Tibial nerve (tissue), 4 donors: Measurements from ENCODE around the gene PRKAG3. TPM values are rescaled to one million over a fixed set of nuclear protein-coding genes. Genes with fewer than 3 reads are reported as not detected.

ENCODE experiments used
- total RNA-seq, 4 donors: library from RNA; depleted of rRNA; stranded (reverse); fragments of >200 nt; gene quantifications; one replicate each; pipeline ENCODE4 v1.1.0, GENCODE V29; 2016

Gene PRKAG3
- total RNA-seq, 4 donors from 2014 or later = not detected

Other genes starting within 250 kb of the PRKAG3 start
- 10 to 100 TPM in 3 of 4 donors, 1 to 10 TPM in 1; 9.2 to 20.1 (median 13.4) TPM for gene PLCD4, start 223.9 kb downstream of the PRKAG3 start, total RNA-seq
- gene ZNF142, start 172.2 kb downstream of the PRKAG3 start, total RNA-seq = 10 to 100 TPM; 24.7 to 31.7 (median 26.6) TPM
- gene BCS1L, start 172.1 kb downstream of the PRKAG3 start, total RNA-seq = 10 to 100 TPM; 28.2 to 45.2 (median 38.0) TPM
- gene RNF25, start 159.8 kb downstream of the PRKAG3 start, total RNA-seq = 10 to 100 TPM; 13.5 to 57.0 (median 19.5) TPM
- gene STK36, start 159.7 kb downstream of the PRKAG3 start, total RNA-seq = 10 to 100 TPM; 63.9 to 71.4 (median 67.6) TPM
- 10 to 100 TPM; 15.3 to 49.6 (median 38.4) TPM for gene TTLL4, start 121.0 kb downstream of the PRKAG3 start, total RNA-seq
- 10 to 100 TPM; 57.6 to 92.4 (median 78.9) TPM for gene CYP27A1, start 49.7 kb downstream of the PRKAG3 start, total RNA-seq
- gene WNT6, start 28.0 kb upstream of the PRKAG3 start, total RNA-seq = 10 to 100 TPM; 26.1 to 81.5 (median 48.2) TPM
- 1 to 10 TPM in 1 of 4 donors, under 1 TPM in 2, not detected in 1; 0.21 to 1.3 (median 0.39) TPM for gene WNT10A, start 49.0 kb upstream of the PRKAG3 start, total RNA-seq
- not detected for gene CDK5R2, start 127.9 kb upstream of the PRKAG3 start, total RNA-seq
- gene FEV, start 153.4 kb upstream of the PRKAG3 start, total RNA-seq = not detected
- gene CRYBA2, start 161.6 kb upstream of the PRKAG3 start, total RNA-seq = not detected
- not detected for gene CFAP65, start 209.7 kb upstream of the PRKAG3 start, total RNA-seq
- gene IHH, start 229.1 kb upstream of the PRKAG3 start, total RNA-seq = under 1 TPM in 1 of 4 donors, not detected in 3; 0.63 TPM